SK-N-MC (cell line): Measurements from ENCODE around the gene ZNF366.

Experiments
- EZH2 ChIP-seq: fragments of 200-600 bp; sonication (generic); IDR thresholded peaks from one replicate; pipeline ENCODE4 v1.6.1; 2017; ENCODE audit warnings: antibody characterized with exemption
- POLR2AphosphoS5 ChIP-seq: IDR thresholded peaks from 2 replicates; pipeline ENCODE4 v1.6.1; 2012; ENCODE audit warnings: mild to moderate bottlenecking, low read depth, low read length, borderline replicate concordance

- TF ChIP-seq EZH2 (no peak), POLR2AphosphoS5 (no peak)
Observed at GRCh38 chr5:72438141-72438540, 69.1 kb downstream of the ZNF366 start.
